SJSA1 (cell line): ENCODE results near the gene AKAP11. TPM values are rescaled to one million over a fixed set of nuclear protein-coding genes. Genes with fewer than 3 reads are reported as not detected.

Experiments
- DNase-seq, 2 experiments: peaks; one replicate each; pipeline ENCODE4 v3.0.0-alpha.2; 2015 to 2020; ENCODE audit warnings: low spot score in 2 of 2, low read depth in 1 of 2
- H3K27ac ChIP-seq: fragments of 250-450 bp; sonication (Bioruptor Pico); 2 replicates; pipeline ENCODE4 v1.5.1; 2020; ENCODE audit warnings: mild to moderate bottlenecking, moderate library complexity
- H3K27me3 ChIP-seq: fragments of 250-450 bp; sonication (Bioruptor Pico); replicated peaks from 2 replicates; pipeline ENCODE4 v1.5.1; 2020; ENCODE audit warnings: mild to moderate bottlenecking, moderate library complexity
- H3K36me3 ChIP-seq: fragments of 250-450 bp; sonication (Bioruptor Pico); 2 replicates; pipeline ENCODE4 v1.5.1; 2020; ENCODE audit warnings: mild to moderate bottlenecking
- H3K4me1 ChIP-seq: fragments of 250-450 bp; sonication (Bioruptor Pico); replicated peaks from 2 replicates; pipeline ENCODE4 v1.6.1; 2021; ENCODE audit warnings: mild to moderate bottlenecking
- H3K4me3 ChIP-seq: fragments of 250-450 bp; sonication (Bioruptor Pico); 2 replicates; pipeline ENCODE4 v1.5.1; 2020; ENCODE audit warnings: mild to moderate bottlenecking
- H3K9me3 ChIP-seq: fragments of 250-450 bp; sonication (Bioruptor Pico); replicated peaks from 2 replicates; pipeline ENCODE4 v1.5.1; 2020; ENCODE audit warnings: mild to moderate bottlenecking
- total RNA-seq: library from RNA; depleted of rRNA; stranded (reverse); fragments of >200 nt; shearing (Covaris generic); gene quantifications from 2 replicates; pipeline ENCODE4 v1.2.3, GENCODE V29; 2014

The AKAP11 gene
- total RNA-seq, 1 experiment from 2014 or later = 16.5 TPM

DNA sequence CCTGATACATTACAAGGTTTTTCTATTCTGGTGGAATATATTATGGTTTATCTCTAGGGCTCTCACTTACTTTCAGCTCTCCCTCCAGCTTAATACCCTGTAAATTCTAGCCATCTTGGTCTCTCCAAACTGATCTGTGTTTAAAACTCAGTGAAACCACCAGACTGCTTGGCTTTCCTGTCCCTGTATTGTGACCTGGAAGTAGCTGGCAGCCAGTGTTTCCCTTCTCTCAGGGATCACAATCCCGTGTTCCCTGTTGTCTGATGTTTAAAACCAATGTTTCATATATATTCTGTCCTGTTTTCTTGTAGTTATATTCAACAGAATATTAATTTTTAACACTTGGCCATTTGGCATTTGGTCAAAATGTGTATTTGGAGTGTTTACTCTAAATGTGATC is 8.0 kb downstream of the AKAP11 start:
- Histone ChIP-seq H3K9me3 (no peaks in the 10 kb centered on the region), H3K27me3 (no peaks in the 10 kb centered on the region), H3K36me3 (no peaks in the 10 kb centered on the region), H3K27ac (no peak overlapping the region), H3K4me3 (no peak overlapping the region), H3K4me1 (no peaks in the 10 kb centered on the region; the same call in 1 of the 2 replicates)
- no peak for DNase-seq

DNA sequence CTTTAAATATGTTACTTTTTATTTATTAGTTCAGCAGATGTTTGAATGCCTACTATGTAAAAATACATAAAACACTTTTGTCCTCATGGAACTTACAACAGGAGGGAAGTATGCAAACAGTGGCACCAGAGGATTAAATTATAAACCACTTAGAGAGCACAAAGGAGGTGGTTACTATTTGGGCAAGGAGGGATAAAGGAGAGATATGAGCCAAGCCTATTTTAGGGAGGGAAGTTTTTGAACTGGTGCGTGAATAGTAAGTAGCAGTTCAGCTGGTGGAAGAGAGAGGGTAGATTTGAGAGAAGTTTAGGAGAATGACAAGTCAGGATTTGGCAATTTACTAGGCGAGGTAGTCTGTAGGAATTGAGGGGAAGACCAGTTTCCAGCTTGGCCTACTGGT is 8.6 kb downstream of the AKAP11 start:
- H3K4me1 ChIP-seq = no peaks in the 10 kb centered on the region; the same call in 1 of the 2 replicates
- H3K9me3 ChIP-seq = no peaks in the 10 kb centered on the region
- H3K27me3 ChIP-seq = no peaks in the 10 kb centered on the region
- H3K27ac ChIP-seq = no peak overlapping the region
- H3K36me3 ChIP-seq = 0 out of 2 replicates have a peak, but pooled peaks cover 2% of the 10 kb centered on the region
- no peak overlapping the region for H3K4me3 ChIP-seq
- no peak for DNase-seq

DNA sequence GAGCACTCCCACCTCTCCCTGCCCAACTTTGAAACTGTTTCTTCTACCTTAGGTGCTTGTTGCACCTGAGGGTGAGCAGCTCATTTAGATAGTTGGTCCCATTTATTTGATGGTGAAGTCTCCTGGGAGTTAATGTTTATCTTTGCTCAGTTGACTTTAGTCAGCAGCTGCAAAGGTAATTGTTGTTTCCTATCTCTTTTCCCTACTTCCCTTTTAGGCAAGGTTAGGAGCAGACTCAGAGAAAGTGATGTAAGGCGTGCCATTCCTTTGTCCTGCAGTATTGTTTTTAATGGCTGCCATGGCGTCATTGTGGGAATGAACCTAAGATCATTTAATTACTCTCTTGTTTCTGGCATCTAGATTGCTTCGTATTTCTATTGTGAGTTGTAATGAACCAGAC is 11.6 kb downstream of the AKAP11 start:
- Histone ChIP-seq H3K36me3 (peaks cover 17% of the 10 kb centered on the region), H3K27ac (no peak overlapping the region), H3K4me3 (no peak overlapping the region), H3K4me1 (no peaks in the 10 kb centered on the region; the same call in 1 of the 2 replicates), H3K27me3 (no peaks in the 10 kb centered on the region), H3K9me3 (no peaks in the 10 kb centered on the region)
- no peak for DNase-seq

DNA sequence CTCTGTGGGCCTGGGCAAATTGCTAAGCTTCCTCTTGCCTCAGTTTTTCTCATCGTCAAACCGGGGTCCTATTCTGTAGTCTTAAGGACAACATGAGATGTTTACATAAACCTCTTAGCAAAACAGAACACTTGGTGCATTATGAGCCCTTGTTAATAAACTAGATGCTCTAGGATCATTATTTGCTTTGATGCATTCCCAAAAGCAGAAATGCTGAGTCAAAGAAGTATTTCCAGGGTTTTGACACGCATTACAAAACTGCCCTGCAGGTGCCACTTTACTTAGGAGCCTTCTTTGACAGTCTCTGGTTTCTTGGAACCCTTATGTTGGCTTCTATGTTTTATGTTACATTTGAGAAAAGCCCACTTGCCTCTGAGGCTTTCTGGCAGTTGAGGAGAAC is 12.1 kb downstream of the AKAP11 start:
- H3K27ac ChIP-seq = no peak overlapping the region
- H3K27me3 ChIP-seq = no peaks in the 10 kb centered on the region
- peaks cover 21% of the 10 kb centered on the region for H3K36me3 ChIP-seq
- H3K4me3 ChIP-seq = no peak overlapping the region
- H3K4me1 ChIP-seq = no peaks in the 10 kb centered on the region; the same call in 1 of the 2 replicates
- DNase-seq = no peak
- no peaks in the 10 kb centered on the region for H3K9me3 ChIP-seq

DNA sequence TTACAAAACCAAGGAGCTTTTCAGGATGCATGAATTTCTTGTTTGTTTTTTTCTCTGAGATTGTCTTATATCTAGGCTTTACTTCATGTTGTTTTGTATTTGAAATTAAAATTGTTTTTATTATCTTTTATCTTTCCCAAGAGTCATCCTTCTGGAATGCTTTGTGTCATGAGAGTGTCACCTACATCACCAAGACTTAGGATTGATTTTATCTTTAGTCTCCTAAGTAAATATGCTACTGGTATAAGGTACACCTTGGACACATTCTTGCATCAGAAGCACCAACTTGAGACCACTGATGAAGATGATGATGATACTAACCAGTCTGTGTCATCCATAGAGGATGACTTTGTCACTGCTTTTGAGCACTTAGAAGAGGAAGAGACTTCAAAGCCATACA is 26.4 kb downstream of the AKAP11 start:
- Histone ChIP-seq H3K4me1 (no peaks in the 10 kb centered on the region), H3K4me3 (no peak overlapping the region), H3K9me3 (no peaks in the 10 kb centered on the region), H3K27ac (no peak overlapping the region), H3K27me3 (no peaks in the 10 kb centered on the region), H3K36me3 (peaks cover 62% of the 10 kb centered on the region)
- DNase-seq = no peak

DNA sequence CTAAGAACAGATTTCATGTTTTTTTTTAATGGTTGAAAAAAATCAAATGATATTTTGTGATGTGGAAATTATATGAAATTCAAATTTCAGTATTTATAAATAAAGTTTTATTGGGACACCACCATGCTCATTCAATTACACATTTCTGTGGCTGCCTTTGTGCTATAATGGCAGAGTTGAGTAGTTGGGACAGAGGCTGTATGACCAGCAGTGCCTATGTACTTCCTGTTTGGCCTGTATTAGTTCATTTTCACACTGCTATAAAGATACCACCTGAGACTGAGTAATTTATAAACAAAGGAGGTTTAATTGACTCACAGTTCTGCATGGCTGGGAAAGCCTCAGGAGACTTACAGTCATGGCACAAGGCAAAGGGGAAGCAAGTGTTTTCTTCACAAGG is 33.6 kb downstream of the AKAP11 start:
- Histone ChIP-seq H3K27me3 (no peaks in the 10 kb centered on the region), H3K27ac (no peak overlapping the region), H3K36me3 (peaks cover 66% of the 10 kb centered on the region), H3K9me3 (no peaks in the 10 kb centered on the region), H3K4me1 (no peaks in the 10 kb centered on the region), H3K4me3 (no peak overlapping the region)
- no peak for DNase-seq

DNA sequence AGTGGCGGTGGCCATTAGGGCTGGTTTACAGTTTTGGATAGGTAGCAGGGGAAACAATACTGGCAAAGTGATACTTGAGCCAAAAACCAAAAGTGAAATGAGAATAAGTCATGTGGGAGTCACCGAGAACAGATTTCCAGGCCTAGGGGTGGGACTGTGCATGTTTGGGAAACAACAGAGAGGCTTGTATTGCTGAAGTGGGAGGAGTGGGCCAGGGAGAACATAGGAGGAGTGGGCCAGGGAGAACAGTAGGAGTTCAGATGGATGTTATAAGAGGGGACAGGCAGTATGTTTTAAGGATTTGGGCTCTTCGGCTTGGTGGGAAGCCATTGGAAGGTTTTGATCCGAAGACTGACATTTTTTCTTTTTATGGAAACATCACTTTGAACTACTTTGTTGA is 35.5 kb downstream of the AKAP11 start:
- H3K4me1 ChIP-seq = no peaks in the 10 kb centered on the region
- H3K27ac ChIP-seq = no peak overlapping the region
- H3K36me3 ChIP-seq = peaks cover 49% of the 10 kb centered on the region
- no peak overlapping the region for H3K4me3 ChIP-seq
- no peak for DNase-seq
- no peaks in the 10 kb centered on the region for H3K9me3 ChIP-seq
- H3K27me3 ChIP-seq = no peaks in the 10 kb centered on the region

- Histone ChIP-seq H3K4me3 (no peak overlapping the region), H3K27me3 (no peaks in the 10 kb centered on the region)
- no peak for DNase-seq
Measured at GRCh38 chr13:42312817-42313431, 41.0 kb downstream of the AKAP11 start.

DNA sequence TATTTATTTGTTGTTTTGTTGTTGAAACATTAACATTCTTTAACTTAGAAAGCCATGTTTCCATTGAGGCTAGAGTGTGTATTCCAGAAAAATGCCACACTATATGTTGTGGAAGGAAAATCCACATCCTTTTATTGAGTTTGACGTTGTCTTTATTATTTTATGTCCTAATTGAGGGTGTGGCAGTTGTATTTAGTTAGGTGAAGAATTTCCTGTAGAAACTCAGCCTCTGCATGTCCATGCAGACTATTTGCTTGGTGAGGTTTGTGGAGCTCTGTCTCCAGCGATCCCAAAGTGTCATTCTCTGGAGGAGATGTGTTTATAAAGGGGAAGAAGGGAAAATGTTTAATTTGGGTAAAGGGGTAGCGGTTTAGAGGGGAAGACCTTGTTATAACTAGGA is 46.6 kb downstream of the AKAP11 start:
- H3K4me1 ChIP-seq = no peaks in the 10 kb centered on the region
- no peak overlapping the region for H3K27ac ChIP-seq
- no peak overlapping the region for H3K4me3 ChIP-seq
- DNase-seq = no peak
- H3K36me3 ChIP-seq = 0 out of 2 replicates have a peak, but pooled peaks cover 4% of the 10 kb centered on the region
- no peaks in the 10 kb centered on the region for H3K9me3 ChIP-seq
- H3K27me3 ChIP-seq = no peaks in the 10 kb centered on the region

More at GRCh38 chr13:42312817-42313431, 41.0 kb downstream of the AKAP11 start:
- no peaks in the 10 kb centered on the region for H3K4me1 ChIP-seq
- no peak overlapping the region for H3K27ac ChIP-seq
- H3K36me3 ChIP-seq = peaks cover 33% of the 10 kb centered on the region
- no peaks in the 10 kb centered on the region for H3K9me3 ChIP-seq

DNA sequence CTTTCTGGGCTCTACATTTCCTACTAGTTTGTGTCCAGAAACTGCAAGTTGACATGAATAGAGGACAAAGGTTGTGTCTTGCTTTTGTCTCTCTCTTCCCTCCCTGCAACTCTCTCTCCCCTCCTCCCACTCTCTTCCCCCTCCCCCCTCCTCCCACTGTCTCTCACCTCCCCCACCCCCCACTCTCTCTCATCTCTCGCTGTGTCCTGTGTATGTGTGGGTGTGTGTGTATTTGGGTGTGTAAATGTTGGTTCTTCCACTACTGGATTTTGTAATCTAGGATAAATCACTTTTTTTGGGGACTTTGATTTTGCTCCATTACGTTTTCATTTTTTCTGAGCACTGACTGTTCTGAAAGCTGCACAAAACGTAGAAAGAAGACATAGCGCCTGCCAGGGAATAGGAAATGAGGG is 48.4 kb downstream of the AKAP11 start:
- no peaks in the 10 kb centered on the region for H3K4me1 ChIP-seq
- H3K27ac ChIP-seq = no peak overlapping the region
- no peaks in the 10 kb centered on the region for H3K9me3 ChIP-seq
- H3K4me3 ChIP-seq = no peak overlapping the region
- DNase-seq = no peak
- no peaks in the 10 kb centered on the region for H3K27me3 ChIP-seq
- H3K36me3 ChIP-seq = no peaks in the 10 kb centered on the region

DNA sequence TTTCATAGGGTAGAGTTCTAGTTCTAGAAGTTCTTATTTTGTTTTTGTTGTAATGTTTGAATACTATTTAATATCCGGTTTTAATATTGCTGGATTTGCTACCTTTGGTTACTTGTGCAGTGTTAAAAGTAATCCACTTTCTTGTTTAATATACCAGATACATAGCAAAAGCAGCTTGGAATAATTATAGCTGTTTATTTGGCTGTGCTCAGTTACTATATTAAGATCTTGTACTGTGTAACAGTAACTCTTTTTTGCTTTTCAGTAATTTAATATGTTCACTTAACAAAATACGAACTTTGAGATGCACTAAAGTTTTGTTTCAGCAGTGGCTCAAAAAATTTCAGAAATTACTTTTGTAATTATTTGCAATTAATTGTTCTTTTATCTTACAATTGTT is 50.9 kb downstream of the AKAP11 start:
- Histone ChIP-seq H3K27me3 (no peaks in the 10 kb centered on the region), H3K9me3 (no peaks in the 10 kb centered on the region), H3K36me3 (no peaks in the 10 kb centered on the region), H3K4me3 (no peak overlapping the region), H3K4me1 (no peaks in the 10 kb centered on the region), H3K27ac (no peak overlapping the region)
- DNase-seq = no peak

GRCh38 chr13:42324704-42325103 is 52.8 kb downstream of the AKAP11 start:
- Histone ChIP-seq H3K36me3 (no peaks in the 10 kb centered on the region), H3K4me1 (no peaks in the 10 kb centered on the region), H3K9me3 (no peaks in the 10 kb centered on the region), H3K27ac (no peak overlapping the region), H3K27me3 (no peaks in the 10 kb centered on the region), H3K4me3 (no peak overlapping the region)
- no peak for DNase-seq

- H3K27me3 ChIP-seq = no peaks in the 10 kb centered on the region
- no peak overlapping the region for H3K4me3 ChIP-seq
- no peak for DNase-seq
- H3K27ac ChIP-seq = no peak overlapping the region
- no peaks in the 10 kb centered on the region for H3K4me1 ChIP-seq
- no peaks in the 10 kb centered on the region for H3K9me3 ChIP-seq
- no peaks in the 10 kb centered on the region for H3K36me3 ChIP-seq
Measured at GRCh38 chr13:42327725-42328124, 55.8 kb downstream of the AKAP11 start.

- no peaks in the 10 kb centered on the region for H3K9me3 ChIP-seq
- DNase-seq = no peak
- no peaks in the 10 kb centered on the region for H3K27me3 ChIP-seq
- H3K4me1 ChIP-seq = no peaks in the 10 kb centered on the region
- H3K4me3 ChIP-seq = no peak overlapping the region
- H3K27ac ChIP-seq = no peak overlapping the region
- H3K36me3 ChIP-seq = no peaks in the 10 kb centered on the region
Measured at GRCh38 chr13:42328672-42329071, 56.7 kb downstream of the AKAP11 start.

GRCh38 chr13:42329239-42329638 is 57.3 kb downstream of the AKAP11 start:
- H3K9me3 ChIP-seq = no peaks in the 10 kb centered on the region
- no peaks in the 10 kb centered on the region for H3K27me3 ChIP-seq
- no peaks in the 10 kb centered on the region for H3K36me3 ChIP-seq
- H3K4me1 ChIP-seq = no peaks in the 10 kb centered on the region
- H3K4me3 ChIP-seq = no peak overlapping the region
- DNase-seq = no peak
- no peak overlapping the region for H3K27ac ChIP-seq
